Glutamatergic neuron (in vitro differentiated cells): ENCODE data around the gene AQP10. TPM values are rescaled to one million over a fixed set of nuclear protein-coding genes. Genes with fewer than 3 reads are reported as not detected.
"Not testable (repeated sequence)": the region's sequence is repeated elsewhere in the genome, so short reads cannot be mapped to it uniquely, and the experiment has no call there.

Experiments
- DNase-seq: peaks from one replicate; pipeline ENCODE4 v3.0.0; 2022
- H3K27ac Mint-ChIP-seq: one replicate; pipeline ENCODE4 v1.8.0; 2020; ENCODE audit warnings: mild to moderate bottlenecking, mixed read lengths, inconsistent platforms; ENCODE audit not compliant: unreplicated experiment
- H3K27me3 Mint-ChIP-seq: one replicate; pipeline ENCODE4 v1.8.0; 2020; ENCODE audit warnings: mild to moderate bottlenecking, moderate library complexity, mixed read lengths, inconsistent platforms; ENCODE audit not compliant: unreplicated experiment
- H3K36me3 Mint-ChIP-seq: one replicate; pipeline ENCODE4 v1.8.0; 2020; ENCODE audit warnings: mild to moderate bottlenecking, mixed read lengths, inconsistent platforms; ENCODE audit not compliant: unreplicated experiment
- H3K4me1 Mint-ChIP-seq: one replicate; pipeline ENCODE4 v1.8.0; 2020; ENCODE audit warnings: mild to moderate bottlenecking, low read depth, mixed read lengths, inconsistent platforms; ENCODE audit not compliant: unreplicated experiment
- H3K4me3 Mint-ChIP-seq: one replicate; pipeline ENCODE4 v1.8.0; 2020; ENCODE audit warnings: mild to moderate bottlenecking, mixed read lengths, inconsistent platforms; ENCODE audit not compliant: unreplicated experiment
- H3K9me3 Mint-ChIP-seq: one replicate; pipeline ENCODE4 v1.8.0; 2020; ENCODE audit warnings: mild to moderate bottlenecking, moderate library complexity, mixed read lengths, inconsistent platforms; ENCODE audit not compliant: unreplicated experiment
- CTCF ChIP-seq: fragments of 200-600 bp; sonication (generic); IDR thresholded peaks from one replicate; pipeline ENCODE4 v1.5.0; 2021; ENCODE audit not compliant: partially characterized antibody, unreplicated experiment
- total RNA-seq: library from RNA; stranded (reverse); fragmentation: NEBNext Ultra II Directional; extraction: Animal tissue kit (Norgen Biotek cat#: 25700); gene quantifications from one replicate; pipeline ENCODE4 v1.2.1, GENCODE V29; 2021; ENCODE audit not compliant: unreplicated experiment

Gene AQP10
- total RNA-seq, 1 donor from 2014 or later: not detected

- peaks cover 4% of the 10 kb centered on the region for H3K36me3 Mint-ChIP-seq
- peak overlapping the region; percentile 75 for H3K27ac Mint-ChIP-seq
- H3K4me3 Mint-ChIP-seq: peak overlapping the region; percentile 93
- peak; percentile 60 for DNase-seq
- H3K27me3 Mint-ChIP-seq: peaks cover 12% of the 10 kb centered on the region
- H3K4me1 Mint-ChIP-seq: peaks cover 31% of the 10 kb centered on the region
- H3K9me3 Mint-ChIP-seq: peaks cover 4% of the 10 kb centered on the region
- no peak for TF ChIP-seq CTCF
Observed at GRCh38 chr1:154352581-154353459, 31.9 kb downstream of the AQP10 start.

- Mint-ChIP-seq H3K36me3 (no peaks in the 10 kb centered on the region), H3K27me3 (peaks cover 10% of the 10 kb centered on the region), H3K4me1 (peaks cover 28% of the 10 kb centered on the region), H3K4me3 (peak overlapping the region; percentile 93), H3K9me3 (peaks cover 4% of the 10 kb centered on the region), H3K27ac (peak overlapping the region; percentile 69)
- TF ChIP-seq CTCF: no peak
- DNase-seq: no peak
Observed at GRCh38 chr1:154353460-154353904, 32.6 kb downstream of the AQP10 start.

- Mint-ChIP-seq H3K27me3 (peaks cover 10% of the 10 kb centered on the region), H3K9me3 (peaks cover 2% of the 10 kb centered on the region), H3K36me3 (no peaks in the 10 kb centered on the region), H3K4me3 (peak overlapping the region; percentile 93), H3K4me1 (peaks cover 24% of the 10 kb centered on the region), H3K27ac (no peak overlapping the region)
- DNase-seq: no peak
- TF ChIP-seq CTCF: no peak
Observed at GRCh38 chr1:154353966-154354365, 33.1 kb downstream of the AQP10 start.

GRCh38 chr1:154358519-154358918 lies 37.6 kb downstream of the AQP10 start:
- Mint-ChIP-seq H3K27ac (no peak overlapping the region), H3K4me3 (no peak overlapping the region), H3K36me3 (no peaks in the 10 kb centered on the region), H3K27me3 (peaks cover 5% of the 10 kb centered on the region), H3K9me3 (peaks cover 4% of the 10 kb centered on the region), H3K4me1 (peaks cover 5% of the 10 kb centered on the region)
- no peak for DNase-seq
- TF ChIP-seq CTCF: no peak

- DNase-seq: no peak
- Mint-ChIP-seq H3K27me3 (no peaks in the 10 kb centered on the region), H3K27ac (no peak overlapping the region), H3K9me3 (peaks cover 2% of the 10 kb centered on the region), H3K4me1 (no peaks in the 10 kb centered on the region), H3K4me3 (no peak overlapping the region), H3K36me3 (no peaks in the 10 kb centered on the region)
- TF ChIP-seq CTCF: no peak
Observed at GRCh38 chr1:154360288-154360687, 39.4 kb downstream of the AQP10 start.

GRCh38 chr1:154360881-154361280 lies 40.0 kb downstream of the AQP10 start:
- not testable (repeated sequence) for DNase-seq, H3K27ac Mint-ChIP-seq, H3K9me3 Mint-ChIP-seq, H3K36me3 Mint-ChIP-seq, H3K27me3 Mint-ChIP-seq, H3K4me1 Mint-ChIP-seq, H3K4me3 Mint-ChIP-seq
